H54 (cell line): Measurements from ENCODE around the gene CARD14.
"Not testable (repeated sequence)": the region's sequence is repeated elsewhere in the genome, so short reads cannot be mapped to it uniquely, and the experiment has no call there.

Experiments used
- DNase-seq: peaks from one replicate; pipeline ENCODE4 v3.0.0; 2011; ENCODE audit warnings: low spot score, mixed read lengths; ENCODE audit not compliant: insufficient read length
- FAIRE-seq: peaks from 3 replicates; lab custom pipeline; 2011; peaks lifted over from hg19 to GRCh38; lab: Jason Lieb, UNC
- POLR2A ChIP-seq: IDR thresholded peaks from 2 replicates; pipeline ENCODE4 v1.6.1; 2011; ENCODE audit warnings: low read depth, mild to moderate bottlenecking, low read length

CARD14 gene

DNA sequence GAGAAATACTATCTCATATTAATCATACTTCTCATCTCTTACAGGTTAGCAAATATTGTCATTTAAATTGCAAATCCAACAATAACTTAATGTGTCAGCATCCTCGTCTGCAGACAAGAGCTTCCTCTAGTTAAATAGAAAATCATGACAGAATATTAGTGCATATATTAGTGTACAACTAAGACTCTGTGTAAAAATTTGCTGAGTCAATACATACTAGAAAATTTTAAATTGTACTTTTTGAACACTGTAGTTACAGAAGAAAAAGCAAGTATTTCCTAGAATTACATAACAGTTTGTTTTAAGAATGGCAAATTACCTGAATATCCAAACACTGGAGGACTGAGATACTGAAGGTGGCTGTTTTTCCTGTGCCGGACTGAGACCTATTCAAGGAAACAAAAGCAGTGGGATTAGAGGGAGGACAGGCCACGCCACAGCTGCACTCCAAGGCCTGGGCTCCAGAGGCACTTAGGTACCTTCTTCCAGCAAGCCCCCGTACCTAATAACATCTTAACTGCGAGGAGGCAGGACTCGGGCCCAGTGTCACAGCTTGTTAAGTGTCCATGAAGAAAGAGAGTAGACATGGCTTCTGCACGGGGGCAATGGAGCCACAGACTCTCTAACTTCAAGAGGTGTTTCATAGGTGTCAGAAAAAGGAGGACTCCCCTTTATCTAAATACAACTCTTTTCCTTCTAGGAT lies 28.2 kb upstream of the CARD14 start:
- DNase-seq (no peak), FAIRE-seq (no peak)
- TF ChIP-seq POLR2A, result no peak

DNA sequence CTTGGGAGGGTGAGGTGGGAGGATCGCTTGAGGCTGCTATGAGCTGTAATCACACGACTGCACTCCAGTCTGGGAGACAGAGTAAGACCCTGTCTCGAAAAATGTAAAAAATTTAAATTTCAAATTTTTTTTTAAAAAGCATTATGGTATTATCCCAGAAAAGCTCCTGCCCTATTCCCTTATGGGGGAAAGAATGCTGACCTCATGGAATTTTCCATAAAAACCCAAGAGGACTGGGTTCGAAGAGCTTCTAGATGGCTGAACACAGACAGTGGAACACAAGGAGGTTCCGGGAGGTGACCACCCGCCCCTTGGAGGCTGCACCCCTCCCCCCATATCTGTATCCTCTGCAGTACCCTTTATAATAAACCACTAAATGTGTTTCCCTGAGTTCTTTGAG lies 26.9 kb upstream of the CARD14 start:
- FAIRE-seq (no peak), DNase-seq (no peak)
- no peak for TF ChIP-seq POLR2A

DNA sequence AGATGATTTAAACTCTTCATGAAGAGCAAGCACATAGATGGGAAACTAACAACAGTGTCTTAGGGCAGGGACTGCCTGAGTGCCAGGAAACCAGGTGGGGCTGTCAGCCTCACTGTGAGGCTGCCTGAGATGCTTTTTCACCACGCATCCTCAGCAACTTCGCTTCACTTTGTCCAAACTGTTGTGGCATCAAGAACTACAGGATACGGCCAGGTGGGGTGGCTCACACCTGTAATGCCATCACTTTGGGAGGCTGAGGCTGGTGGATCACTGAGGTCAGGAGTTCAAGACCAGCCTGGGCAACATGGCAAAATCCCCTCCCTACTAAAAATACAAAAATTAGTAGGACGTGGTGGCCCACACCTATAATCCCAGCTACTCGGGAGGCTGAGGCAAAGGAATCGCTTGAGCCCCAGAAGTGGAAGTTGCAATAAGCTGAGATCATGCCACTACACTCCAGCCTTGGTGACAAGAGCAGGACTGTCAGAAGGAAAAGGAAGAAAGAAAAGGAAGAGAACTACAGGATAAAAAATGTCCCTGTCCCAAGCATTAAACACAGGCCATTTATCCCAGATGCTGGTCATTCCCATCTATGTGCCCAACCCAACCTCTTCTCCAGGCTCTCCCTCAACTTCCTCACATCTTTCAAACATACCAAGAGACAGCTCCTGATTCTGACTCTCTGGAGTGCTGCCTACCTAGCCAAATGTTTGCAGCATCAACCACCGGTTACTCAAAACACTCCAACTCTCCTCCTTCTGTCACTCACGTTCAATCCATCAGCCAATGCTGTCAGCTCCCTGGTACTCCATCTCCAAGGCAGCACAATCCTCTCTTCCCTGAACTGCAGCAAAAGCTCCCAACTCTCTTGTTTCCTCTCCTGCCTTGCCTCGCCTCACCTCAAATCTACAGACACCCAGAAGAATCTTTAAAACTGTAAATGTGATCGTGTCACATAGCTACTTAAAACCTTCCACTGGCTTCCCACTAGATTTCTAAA lies 24.5 kb upstream of the CARD14 start:
- no peak for TF ChIP-seq POLR2A
- no peak for FAIRE-seq
- no peak for DNase-seq

DNA sequence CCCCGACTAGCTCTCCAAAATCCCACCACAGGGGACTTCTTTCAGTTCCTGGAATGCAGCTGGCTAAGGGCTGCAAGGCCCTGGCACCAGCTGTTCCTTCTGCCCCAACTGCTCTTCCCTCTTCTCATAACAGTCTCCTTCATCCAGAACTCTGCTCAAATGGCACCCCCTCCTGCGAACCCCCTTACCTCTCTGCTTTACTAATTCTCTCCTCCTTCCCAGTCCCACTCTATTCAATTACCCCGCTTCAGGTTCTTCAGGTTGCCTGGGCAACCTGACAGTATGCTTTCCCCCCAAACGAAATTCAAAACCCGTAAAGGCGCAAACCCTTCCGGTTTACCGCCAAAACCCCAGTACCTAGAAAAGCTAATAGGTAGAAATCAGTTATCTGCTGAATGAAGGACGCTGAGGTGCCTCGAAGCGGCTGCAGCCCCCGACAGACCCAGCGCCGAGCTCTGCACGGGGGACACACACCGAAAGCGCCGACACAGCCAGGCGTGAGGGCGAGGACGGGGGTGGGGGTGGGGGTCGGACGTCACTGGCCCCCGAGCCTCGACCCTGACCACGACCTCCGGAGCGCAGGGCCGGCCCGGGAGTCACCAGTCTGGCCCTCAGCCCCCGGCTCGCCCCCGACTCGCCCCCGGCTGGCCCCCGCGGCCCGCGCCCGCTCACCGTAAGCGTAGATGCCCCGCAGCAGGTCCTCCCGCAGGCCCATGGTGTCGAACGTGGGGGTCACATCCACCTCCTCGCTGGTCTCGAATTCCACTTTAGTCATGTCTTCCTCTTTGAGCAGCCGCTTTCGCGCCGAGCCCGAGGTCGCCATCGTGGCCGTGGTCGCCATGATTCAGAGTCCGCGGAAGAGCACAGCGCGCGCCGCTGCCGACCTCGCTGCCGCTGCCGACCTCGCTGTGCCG lies 23.5 kb upstream of the CARD14 start:
- DNase-seq, result no peak
- peak; percentile 97; the same call in 1 of the 2 replicates for TF ChIP-seq POLR2A
- no peak for FAIRE-seq

DNA sequence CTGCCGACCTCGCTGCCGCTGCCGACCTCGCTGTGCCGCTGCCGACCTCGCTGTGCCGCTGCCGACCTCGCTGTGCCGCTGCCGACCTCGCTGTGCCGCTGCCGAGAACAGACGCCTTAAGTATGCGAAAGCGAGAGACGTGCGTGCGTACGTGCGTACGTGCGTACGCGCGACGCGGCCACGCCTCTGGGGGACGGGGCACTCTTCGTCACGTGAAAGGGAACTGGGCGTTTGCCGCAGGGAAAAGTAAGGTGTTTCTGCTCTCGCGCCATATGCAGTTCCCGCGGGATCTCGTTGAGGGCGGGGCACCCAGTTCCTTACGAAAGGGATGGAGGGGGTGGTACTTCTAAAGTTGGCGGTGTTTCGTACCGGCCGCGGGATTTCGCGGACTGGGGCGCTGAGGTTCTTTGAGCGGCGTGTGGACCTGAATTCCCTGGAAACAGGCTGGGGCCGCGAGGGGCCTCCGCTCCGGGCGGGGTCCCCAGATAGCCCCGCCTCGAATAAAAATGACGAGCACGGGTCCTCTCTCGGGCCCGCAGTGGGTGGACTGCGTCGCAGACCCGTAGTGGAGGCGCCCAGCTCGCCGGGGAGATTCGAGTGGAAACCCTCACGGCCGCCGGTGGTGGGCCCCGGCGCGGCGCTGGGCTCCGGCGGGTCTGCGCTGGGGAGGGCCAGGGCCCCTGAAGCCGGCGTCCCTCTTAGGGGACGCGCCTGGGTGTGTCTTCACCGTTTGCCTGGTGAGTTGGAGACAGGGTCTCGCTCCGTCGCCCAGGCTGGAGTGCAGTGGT lies 22.6 kb upstream of the CARD14 start, which contains the start of gene EIF4A3:
EIF4A3 (minus strand) TSS at position 94 of the 788 bp plus-strand sequence. CDS start 167 bp downstream, outside the sequence.
- FAIRE-seq (no peak), DNase-seq (peak; percentile 94)
- no peak; the same call in 1 of the 2 replicates for TF ChIP-seq POLR2A

DNA sequence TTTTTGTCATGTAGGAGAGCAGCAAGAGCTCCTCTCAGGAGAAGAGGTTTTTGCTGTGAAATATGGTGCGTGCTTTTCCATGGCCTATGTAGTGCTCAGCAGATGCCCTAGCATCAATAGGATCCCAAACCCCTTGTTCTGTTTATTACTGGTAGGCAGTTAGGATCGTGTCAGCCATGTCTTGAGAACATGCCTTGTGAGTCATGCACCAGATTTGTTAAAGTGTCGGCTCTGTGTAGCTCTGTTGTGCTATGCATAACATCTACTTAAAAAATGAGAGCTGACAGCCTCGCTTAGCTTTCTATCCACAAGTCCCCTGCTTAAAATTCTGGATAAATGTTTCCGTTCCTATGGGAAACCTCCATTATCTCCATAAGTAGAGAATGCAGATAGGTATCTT lies 18.5 kb upstream of the CARD14 start:
- FAIRE-seq, result no peak
- TF ChIP-seq POLR2A, result no peak
- DNase-seq, result no peak

DNA sequence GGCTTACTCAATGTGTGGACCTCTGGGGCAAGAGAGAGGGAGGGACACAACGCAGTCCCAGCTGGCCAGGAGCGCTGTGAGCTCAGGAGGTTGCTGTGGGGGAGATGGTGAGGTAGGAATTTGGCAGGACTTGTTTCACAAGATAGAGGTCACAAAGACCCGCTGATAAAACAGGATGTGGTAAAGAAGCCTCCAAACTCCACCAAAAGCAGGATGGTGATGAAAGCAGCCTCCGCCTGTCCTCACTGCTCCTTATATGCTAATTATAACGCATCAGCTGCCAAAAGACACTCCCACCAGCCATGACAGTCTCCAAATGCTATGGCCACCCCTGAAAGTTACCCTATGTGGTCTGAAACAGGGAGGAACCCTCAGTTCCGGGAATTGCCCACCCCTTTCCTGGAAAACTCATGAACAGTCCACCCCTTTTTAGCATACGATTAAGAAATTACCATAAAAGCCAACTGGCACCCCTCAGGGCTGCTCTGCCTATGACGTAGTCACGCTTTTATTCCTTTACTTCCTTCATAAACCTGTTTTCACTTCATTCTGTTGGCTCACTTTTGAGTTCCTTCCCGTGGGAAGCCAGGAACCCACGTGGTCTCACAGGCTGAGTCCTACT lies 17.6 kb upstream of the CARD14 start:
- no peak for TF ChIP-seq POLR2A
- no peak for DNase-seq
- no peak for FAIRE-seq

DNA sequence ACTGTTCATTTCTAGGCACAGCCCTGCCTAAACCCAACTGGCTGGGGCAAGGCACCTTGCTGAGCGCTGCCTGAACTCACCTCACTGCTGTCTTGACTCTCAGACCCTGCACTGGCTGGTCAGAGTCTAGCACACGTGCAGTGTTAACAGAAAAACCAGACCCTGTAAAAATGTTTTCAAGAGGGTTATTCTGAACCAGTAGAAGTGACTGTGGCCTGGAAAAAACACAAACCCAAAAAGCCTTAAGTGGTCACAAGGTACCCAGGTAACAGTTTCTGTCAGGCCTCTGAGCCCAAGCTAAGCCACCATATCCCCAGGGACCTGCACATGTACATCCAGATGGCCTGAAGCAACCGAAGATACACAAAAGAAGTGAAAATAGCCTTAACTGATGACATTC lies 16.8 kb upstream of the CARD14 start:
- no peak for TF ChIP-seq POLR2A
- DNase-seq (no peak), FAIRE-seq (no peak)

DNA sequence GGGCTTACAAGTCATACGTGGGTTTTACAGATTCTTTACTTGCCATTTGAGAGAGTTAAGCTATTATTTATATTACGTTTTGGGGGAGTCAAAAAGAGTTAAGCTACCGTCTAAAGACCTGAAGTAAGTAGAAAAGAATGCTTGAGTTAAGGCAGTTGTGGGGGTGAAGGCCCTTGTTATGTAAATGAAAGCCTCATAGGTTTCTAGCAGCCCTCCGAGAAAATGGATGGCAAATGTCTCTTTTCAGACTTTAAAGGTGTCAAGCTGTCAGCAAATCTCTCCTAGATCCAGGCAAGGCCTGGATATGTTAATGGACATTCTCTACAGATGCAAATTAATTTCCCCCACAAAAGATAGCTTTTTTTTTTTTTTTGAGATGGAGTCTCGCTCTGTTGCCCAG lies 15.7 kb upstream of the CARD14 start:
- DNase-seq (no peak), FAIRE-seq (no peak)
- no peak for TF ChIP-seq POLR2A

DNA sequence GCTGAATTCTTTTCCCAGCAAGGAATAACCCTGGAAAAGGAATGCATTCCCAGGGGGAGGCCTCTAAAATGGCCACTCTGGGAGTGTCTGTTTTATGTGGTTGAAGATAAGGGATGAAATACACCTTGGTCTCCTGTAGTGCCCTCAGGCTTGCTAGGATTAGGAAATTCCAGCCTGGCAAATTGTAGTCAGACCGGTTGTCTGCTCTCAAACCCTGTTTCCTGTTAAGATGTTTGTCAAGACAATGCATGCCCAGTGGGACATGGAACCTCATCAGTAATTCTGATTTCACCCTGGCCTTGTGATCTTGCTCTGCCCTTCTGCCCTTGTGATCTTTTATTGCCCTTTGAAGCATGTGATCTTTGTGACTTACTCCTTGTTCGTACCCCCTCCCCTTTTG lies 14.2 kb upstream of the CARD14 start:
- not testable (repeated sequence) for DNase-seq, FAIRE-seq

DNA sequence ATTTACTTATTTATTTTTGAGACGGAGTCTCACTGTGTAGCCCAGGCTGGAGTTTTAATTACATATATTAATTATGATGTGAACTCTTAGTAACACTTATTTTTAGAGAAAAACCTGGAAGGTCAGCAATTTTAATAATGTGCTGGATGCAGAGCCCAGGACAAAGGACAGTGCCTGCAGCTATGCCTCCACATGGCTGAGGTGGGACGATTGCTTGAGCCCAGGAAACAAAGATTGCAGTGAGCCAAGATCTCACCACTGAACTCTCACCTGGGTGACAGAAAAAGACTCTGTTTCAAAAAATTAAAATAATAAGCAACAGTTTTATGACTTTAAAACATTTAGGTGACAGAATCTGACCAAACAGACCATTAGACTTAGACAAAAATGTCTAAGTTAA lies 11.0 kb upstream of the CARD14 start:
- DNase-seq (no peak), FAIRE-seq (no peak)
- no peak for TF ChIP-seq POLR2A

DNA sequence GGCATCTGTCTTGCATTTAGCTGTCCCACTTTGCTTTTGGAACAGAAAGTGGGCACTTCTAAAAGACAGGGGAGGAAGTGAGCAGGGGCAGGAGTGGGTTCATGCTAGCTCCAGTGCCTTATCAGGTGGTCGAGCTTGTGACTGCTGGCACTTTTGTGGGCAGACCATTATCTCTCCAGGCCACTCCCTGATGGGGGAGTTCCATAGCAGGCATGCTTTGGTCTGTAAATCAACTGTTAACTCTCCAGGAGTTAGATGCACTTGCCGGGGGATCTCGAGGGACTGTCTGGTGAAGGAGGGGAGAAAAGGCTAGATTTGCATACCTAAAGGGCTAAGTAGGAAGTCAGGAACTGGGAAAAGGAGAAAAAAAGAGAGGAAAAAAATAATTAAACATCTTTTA lies 9.3 kb upstream of the CARD14 start:
- DNase-seq, result no peak
- no peak for FAIRE-seq
- TF ChIP-seq POLR2A, result no peak
